Measurements from ENCODE around the gene WDR5. TPM values are rescaled to one million over a fixed set of nuclear protein-coding genes. Genes with fewer than 3 reads are reported as not detected.

The WDR5 gene
- total RNA-seq, 4 donors from 2014 or later: 16.4 to 32.7 (median 24.5) TPM

DNA sequence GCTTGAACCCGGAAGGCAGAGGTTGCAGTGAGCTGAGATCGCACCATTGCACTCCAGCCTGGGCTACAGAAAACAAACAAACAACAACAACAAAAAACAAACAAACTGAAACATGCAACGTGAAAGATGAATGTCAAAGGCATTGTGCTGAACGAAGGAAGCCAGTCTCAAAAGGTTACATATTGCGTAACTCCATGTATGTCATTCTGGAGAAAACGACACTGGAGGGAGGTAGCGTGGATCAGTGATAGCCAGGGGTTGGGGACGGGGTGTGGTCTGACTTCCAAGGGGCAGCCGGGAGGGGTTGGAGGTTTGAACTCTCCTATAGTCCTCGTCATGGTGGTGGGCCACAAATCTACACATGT lies 12.1 kb upstream of the WDR5 start:
- Histone ChIP-seq H3K4me3 (no peak overlapping the region), H3K4me1 (peaks cover 0 to 2% (median 0%) of the 10 kb centered on the region in 4 donors), H3K27me3 (no peaks in the 10 kb centered on the region), H3K36me3 (no peaks in the 10 kb centered on the region), H3K9me3 (no peaks in the 10 kb centered on the region), H3K27ac (no peak overlapping the region)
- TF ChIP-seq EP300 (IDR thresholded peaks at IDR 0.05) (no peak), POLR2A (IDR thresholded peaks at IDR 0.05) (no peak)
- TF ChIP-seq, protein P1, sequence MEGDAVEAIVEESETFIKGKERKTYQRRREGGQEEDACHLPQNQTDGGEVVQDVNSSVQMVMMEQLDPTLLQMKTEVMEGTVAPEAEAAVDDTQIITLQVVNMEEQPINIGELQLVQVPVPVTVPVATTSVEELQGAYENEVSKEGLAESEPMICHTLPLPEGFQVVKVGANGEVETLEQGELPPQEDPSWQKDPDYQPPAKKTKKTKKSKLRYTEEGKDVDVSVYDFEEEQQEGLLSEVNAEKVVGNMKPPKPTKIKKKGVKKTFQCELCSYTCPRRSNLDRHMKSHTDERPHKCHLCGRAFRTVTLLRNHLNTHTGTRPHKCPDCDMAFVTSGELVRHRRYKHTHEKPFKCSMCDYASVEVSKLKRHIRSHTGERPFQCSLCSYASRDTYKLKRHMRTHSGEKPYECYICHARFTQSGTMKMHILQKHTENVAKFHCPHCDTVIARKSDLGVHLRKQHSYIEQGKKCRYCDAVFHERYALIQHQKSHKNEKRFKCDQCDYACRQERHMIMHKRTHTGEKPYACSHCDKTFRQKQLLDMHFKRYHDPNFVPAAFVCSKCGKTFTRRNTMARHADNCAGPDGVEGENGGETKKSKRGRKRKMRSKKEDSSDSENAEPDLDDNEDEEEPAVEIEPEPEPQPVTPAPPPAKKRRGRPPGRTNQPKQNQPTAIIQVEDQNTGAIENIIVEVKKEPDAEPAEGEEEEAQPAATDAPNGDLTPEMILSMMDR (IDR thresholded peaks at IDR 0.05): no peak
- DNase-seq (ENCODE audit: low spot score in 2 of 2): no peak
- WGBS, 2 donors: 61 to 73% methylated on average over 10 of the region's 10 CpGs

DNA sequence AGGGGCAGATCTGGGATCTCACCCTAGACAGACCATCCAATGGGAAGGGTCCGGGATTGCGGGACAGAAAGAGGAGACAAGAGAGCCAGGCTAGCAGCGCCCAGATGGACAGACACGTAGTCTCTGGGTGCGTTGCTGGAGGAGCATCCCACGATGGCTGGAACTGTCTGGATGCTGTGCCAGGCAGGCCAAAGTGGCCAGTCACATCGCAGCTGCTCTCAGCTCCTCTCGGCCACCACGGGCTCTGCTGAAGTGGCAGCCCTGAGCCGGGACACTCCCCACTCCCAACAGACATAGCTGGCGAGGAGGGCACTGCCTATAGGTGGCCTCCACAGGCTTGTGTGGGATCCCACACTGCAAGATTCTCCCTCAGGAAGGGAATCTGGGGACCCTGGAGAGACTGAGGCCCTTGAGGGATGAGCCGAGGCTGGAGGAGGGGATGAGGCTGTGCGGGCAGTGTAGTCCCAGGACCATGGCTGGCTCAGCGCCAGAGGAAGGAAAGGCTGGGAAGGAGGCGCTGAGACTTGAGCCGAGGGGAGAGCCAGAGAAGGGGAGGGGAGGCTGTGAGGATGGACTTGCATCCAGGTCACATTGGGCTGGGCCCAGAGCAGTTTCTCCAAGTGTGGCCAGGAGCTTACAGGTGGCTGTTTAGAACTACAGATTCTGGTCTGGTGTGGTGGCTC lies 10.3 kb upstream of the WDR5 start:
- WGBS, 2 donors: 56 to 58% methylated on average over 15 to 16 of the region's 16 CpGs

DNA sequence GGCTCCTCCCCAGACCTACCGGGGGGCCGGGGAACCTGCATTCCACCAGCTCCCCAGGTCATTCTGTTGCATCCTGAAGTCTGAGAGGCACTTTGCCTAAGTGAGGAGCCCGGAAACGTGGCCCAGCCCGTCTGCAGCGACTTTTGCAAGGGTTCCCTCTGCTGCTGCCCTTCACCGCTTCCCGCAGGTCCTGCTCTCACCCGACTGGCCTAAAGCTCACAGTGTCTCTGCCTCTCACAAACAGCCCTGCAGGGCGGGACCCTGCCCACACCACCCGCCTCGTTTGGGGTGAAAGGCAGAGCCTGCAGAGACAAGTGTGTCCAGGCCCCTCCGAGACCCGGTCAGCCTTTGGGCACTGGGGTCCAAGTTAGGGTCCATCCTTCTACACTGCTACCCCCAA lies 9.5 kb upstream of the WDR5 start:
- no peak for DNase-seq (ENCODE audit: low spot score in 2 of 2)
- TF ChIP-seq POLR2A (IDR thresholded peaks at IDR 0.05) (no peak), EP300 (IDR thresholded peaks at IDR 0.05) (no peak)
- TF ChIP-seq, protein P1 (IDR thresholded peaks at IDR 0.05): no peak
- Histone ChIP-seq H3K9me3 (no peaks in the 10 kb centered on the region), H3K4me1 (peaks cover 0 to 24% (median 2%) of the 10 kb centered on the region in 4 donors), H3K27me3 (no peaks in the 10 kb centered on the region), H3K27ac (no peak overlapping the region), H3K36me3 (no peaks in the 10 kb centered on the region), H3K4me3 (no peak overlapping the region)
- 83 to 88% methylated on average over 14 of the region's 14 CpGs for WGBS, 2 donors

More for the DNA sequence above, 10.3 kb upstream of the WDR5 start:
- Histone ChIP-seq H3K4me3 (no peak overlapping the region), H3K4me1 (peaks cover 0 to 15% (median 2%) of the 10 kb centered on the region in 4 donors), H3K36me3 (no peaks in the 10 kb centered on the region), H3K9me3 (no peaks in the 10 kb centered on the region), H3K27me3 (no peaks in the 10 kb centered on the region), H3K27ac (no peak overlapping the region)
- TF ChIP-seq, protein P1 (IDR thresholded peaks at IDR 0.05): no peak
- TF ChIP-seq POLR2A (IDR thresholded peaks at IDR 0.05) (no peak), EP300 (IDR thresholded peaks at IDR 0.05) (no peak)
- DNase-seq (ENCODE audit: low spot score in 2 of 2): no peak

DNA sequence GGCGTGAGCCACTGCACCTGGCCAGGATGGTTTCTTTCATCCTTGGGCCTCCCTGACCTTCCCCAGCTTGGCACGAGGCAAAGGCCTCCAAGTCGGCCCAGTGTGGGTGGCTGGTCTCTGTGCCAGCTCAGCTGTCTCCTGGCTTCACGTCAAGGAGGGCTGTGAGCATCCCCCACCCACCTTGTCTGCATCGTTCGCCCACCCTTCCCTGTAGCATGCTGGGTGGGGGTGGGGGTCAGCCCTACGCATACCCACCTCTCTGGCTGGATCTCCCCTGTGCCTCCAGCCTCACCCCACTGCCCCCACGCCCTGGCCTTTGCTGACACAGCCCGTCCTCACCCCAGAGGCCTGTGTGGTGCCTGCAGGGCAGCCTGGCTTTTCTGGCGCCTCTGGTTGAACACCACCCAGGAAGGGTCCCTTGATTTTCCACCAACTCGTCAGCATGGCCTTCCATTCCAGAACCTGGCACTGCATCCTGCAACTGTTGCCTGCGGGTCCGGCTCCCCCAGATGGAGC lies 8.8 kb upstream of the WDR5 start:
- no peak overlapping the region for H3K27ac ChIP-seq
- H3K4me1 ChIP-seq: peaks cover 0 to 31% (median 2%) of the 10 kb centered on the region in 4 donors
- no peak for DNase-seq (ENCODE audit: low spot score in 2 of 2)
- TF ChIP-seq POLR2A (IDR thresholded peaks at IDR 0.05): no peak
- TF ChIP-seq, protein P1 (IDR thresholded peaks at IDR 0.05): no peak
- TF ChIP-seq EP300 (IDR thresholded peaks at IDR 0.05): no peak
- WGBS, 2 donors: 70 to 71% methylated on average over 13 of the region's 13 CpGs
- H3K36me3 ChIP-seq: no peaks in the 10 kb centered on the region
- H3K9me3 ChIP-seq: no peaks in the 10 kb centered on the region
- H3K4me3 ChIP-seq: no peak overlapping the region
- no peaks in the 10 kb centered on the region for H3K27me3 ChIP-seq

GRCh38 chr9:134127616-134128015 lies 8.3 kb upstream of the WDR5 start:
- H3K4me1 ChIP-seq: peaks cover 0 to 36% (median 2%) of the 10 kb centered on the region in 4 donors
- H3K36me3 ChIP-seq: no peaks in the 10 kb centered on the region
- TF ChIP-seq, protein P1 (IDR thresholded peaks at IDR 0.05): no peak
- TF ChIP-seq EP300 (IDR thresholded peaks at IDR 0.05) (no peak), POLR2A (IDR thresholded peaks at IDR 0.05) (no peak)
- no peak overlapping the region for H3K27ac ChIP-seq
- no peaks in the 10 kb centered on the region for H3K27me3 ChIP-seq
- H3K9me3 ChIP-seq: no peaks in the 10 kb centered on the region
- 76 to 91% methylated on average over 11 to 12 of the region's 12 CpGs for WGBS, 2 donors
- no peak for DNase-seq (ENCODE audit: low spot score in 2 of 2)
- H3K4me3 ChIP-seq: no peak overlapping the region
